Muscle layer of duodenum (tissue), 2 donors: ENCODE results near the gene TIAM2.

Experiments
- H3K27ac ChIP-seq: one replicate; pipeline ENCODE4 v1.7.0; 2013; ENCODE audit warnings: mild to moderate bottlenecking, low read length
- H3K27me3 ChIP-seq: one replicate; pipeline ENCODE4 v1.7.0; 2013; ENCODE audit warnings: low read depth, mild to moderate bottlenecking, control low read depth, low read length
- H3K36me3 ChIP-seq, 2 donors: one replicate each; pipeline ENCODE4 v1.7.0; 2013; ENCODE audit warnings: low read length in 2 of 2, control low read depth in 1 of 2, mild to moderate bottlenecking in 1 of 2; ENCODE audit not compliant: insufficient read depth in 2 of 2, control insufficient read depth in 1 of 2
- H3K4me1 ChIP-seq, 2 donors: one replicate each; pipeline ENCODE4 v1.7.0; 2013; ENCODE audit warnings: low read length in 2 of 2, mild to moderate bottlenecking in 2 of 2, control low read depth in 1 of 2, moderate library complexity in 1 of 2; ENCODE audit not compliant: insufficient read depth in 2 of 2, control insufficient read depth in 1 of 2
- H3K4me3 ChIP-seq, 2 donors: one replicate each; pipeline ENCODE4 v1.7.0; 2013; ENCODE audit warnings: low read length in 2 of 2, low read depth in 1 of 2, mild to moderate bottlenecking in 1 of 2
- H3K9me3 ChIP-seq, 2 donors: one replicate each; pipeline ENCODE4 v1.7.0; 2013; ENCODE audit warnings: low read length in 2 of 2, control low read depth in 1 of 2, mild to moderate bottlenecking in 1 of 2; ENCODE audit not compliant: control insufficient read depth in 1 of 2
- donor health status: healthy.

The TIAM2 gene

GRCh38 chr6:155157101-155157500, 162.0 kb downstream of the TIAM2 start:
- Histone ChIP-seq H3K4me3 (no peak overlapping the region), H3K36me3 (no peaks in the 10 kb centered on the region), H3K27me3 (no peaks in the 10 kb centered on the region), H3K27ac (no peak overlapping the region), H3K4me1 (no peaks in the 10 kb centered on the region), H3K9me3 (no peaks in the 10 kb centered on the region)

- no peaks in the 10 kb centered on the region for H3K36me3 ChIP-seq
- no peak overlapping the region for H3K27ac ChIP-seq
- H3K4me3 ChIP-seq, result no peak overlapping the region
- no peaks in the 10 kb centered on the region for H3K27me3 ChIP-seq
- no peaks in the 10 kb centered on the region for H3K4me1 ChIP-seq
- no peaks in the 10 kb centered on the region for H3K9me3 ChIP-seq
These were observed 163.1 kb downstream of the TIAM2 start for GRCh38 chr6:155158030-155158843.

- Histone ChIP-seq H3K27ac (no peak overlapping the region), H3K4me1 (no peaks in the 10 kb centered on the region), H3K4me3 (no peak overlapping the region), H3K27me3 (no peaks in the 10 kb centered on the region), H3K36me3 (no peaks in the 10 kb centered on the region), H3K9me3 (no peaks in the 10 kb centered on the region)
These were observed 167.6 kb downstream of the TIAM2 start for GRCh38 chr6:155162682-155163081.

GRCh38 chr6:155163601-155164000, 168.5 kb downstream of the TIAM2 start:
- Histone ChIP-seq H3K27ac (no peak overlapping the region), H3K27me3 (no peaks in the 10 kb centered on the region), H3K36me3 (no peaks in the 10 kb centered on the region), H3K4me3 (no peak overlapping the region), H3K9me3 (no peaks in the 10 kb centered on the region), H3K4me1 (no peaks in the 10 kb centered on the region)

GRCh38 chr6:155165029-155165710, 170.1 kb downstream of the TIAM2 start:
- no peaks in the 10 kb centered on the region for H3K36me3 ChIP-seq
- no peak overlapping the region for H3K4me3 ChIP-seq
- H3K27ac ChIP-seq, result no peak overlapping the region
- no peaks in the 10 kb centered on the region for H3K4me1 ChIP-seq
- H3K9me3 ChIP-seq, result no peaks in the 10 kb centered on the region
- H3K27me3 ChIP-seq, result no peaks in the 10 kb centered on the region

- Histone ChIP-seq H3K36me3 (peaks cover 0 to 4% of the 10 kb centered on the region in 2 donors), H3K4me3 (no peak overlapping the region), H3K9me3 (no peaks in the 10 kb centered on the region), H3K4me1 (peaks cover 0 to 16% of the 10 kb centered on the region in 2 donors), H3K27me3 (no peaks in the 10 kb centered on the region), H3K27ac (no peak overlapping the region)
These were observed 175.4 kb downstream of the TIAM2 start for GRCh38 chr6:155170519-155170918.

- Histone ChIP-seq H3K36me3 (peaks cover 0 to 4% of the 10 kb centered on the region in 2 donors), H3K4me1 (peaks cover 0 to 16% of the 10 kb centered on the region in 2 donors), H3K9me3 (no peaks in the 10 kb centered on the region), H3K27me3 (no peaks in the 10 kb centered on the region), H3K4me3 (peak overlapping the region; percentile 14 to 26), H3K27ac (no peak overlapping the region)
These were observed 176.1 kb downstream of the TIAM2 start for GRCh38 chr6:155171109-155171746.

GRCh38 chr6:155171747-155172449, 176.8 kb downstream of the TIAM2 start:
- H3K4me1 ChIP-seq, result peaks cover 0 to 16% of the 10 kb centered on the region in 2 donors
- no peaks in the 10 kb centered on the region for H3K9me3 ChIP-seq
- peak overlapping the region; percentile 14 to 26 for H3K4me3 ChIP-seq
- no peaks in the 10 kb centered on the region for H3K27me3 ChIP-seq
- H3K27ac ChIP-seq, result no peak overlapping the region
- peaks cover 0 to 4% of the 10 kb centered on the region in 2 donors for H3K36me3 ChIP-seq

GRCh38 chr6:155173488-155173887, 178.4 kb downstream of the TIAM2 start:
- H3K27me3 ChIP-seq, result no peaks in the 10 kb centered on the region
- no peaks in the 10 kb centered on the region for H3K9me3 ChIP-seq
- H3K27ac ChIP-seq, result no peak overlapping the region
- H3K4me1 ChIP-seq, result peaks cover 0 to 16% of the 10 kb centered on the region in 2 donors
- no peak overlapping the region for H3K4me3 ChIP-seq
- H3K36me3 ChIP-seq, result peaks cover 0 to 4% of the 10 kb centered on the region in 2 donors

- Histone ChIP-seq H3K27ac (no peak overlapping the region), H3K9me3 (no peaks in the 10 kb centered on the region), H3K36me3 (peaks cover 0 to 4% of the 10 kb centered on the region in 2 donors), H3K4me1 (peaks cover 0 to 16% of the 10 kb centered on the region in 2 donors), H3K4me3 (no peak overlapping the region), H3K27me3 (no peaks in the 10 kb centered on the region)
These were observed 179.6 kb downstream of the TIAM2 start for GRCh38 chr6:155174576-155175211.
